IMR-90 (cell line): Measurements from ENCODE around the gene OGA. TPM values are rescaled to one million over a fixed set of nuclear protein-coding genes. Genes with fewer than 3 reads are reported as not detected.
A peak's percentile ranks its signal among the peaks of the same experiment; 100 is the strongest.

ENCODE experiments used
- ATAC-seq: fragments of 200-7000 bp; cut with Tn5 transposase; 2 replicates; pipeline ENCODE4 v1.9.1; 2020; ENCODE audit warnings: low read depth, mild to moderate bottlenecking, moderate library complexity
- BruUV-seq: library from RNA; stranded (reverse); fragments of 400-500 nt; replicated peaks from 2 replicates; lab custom pipeline; 2021; lab: Mats Ljungman, UMichigan
- CTCF ChIA-PET: fragments of 300-600 bp; formaldehyde crosslinking; extraction: SDS; loops from one replicate; lab custom pipeline; 2021; ENCODE audit warnings: antibody characterized with exemption; lab: Yijun Ruan, JAX
- POLR2A ChIA-PET: fragments of 300-600 bp; sonication (Branson Sonifier 250); formaldehyde crosslinking; loops from one replicate; lab custom pipeline; 2022; ENCODE audit warnings: antibody characterized with exemption; ENCODE audit not compliant: unreplicated experiment; lab: Charles Lee
- DNase-seq: peaks from one replicate; pipeline ENCODE4 v3.0.0; 2013
- H2AFZ ChIP-seq: replicated peaks from 2 replicates; pipeline ENCODE3; 2013; ENCODE audit warnings: low read length, mild to moderate bottlenecking; ENCODE audit not compliant: poor library complexity
- H2AK5ac ChIP-seq: 2 replicates; pipeline ENCODE4 v1.6.1; 2013; ENCODE audit warnings: low read depth, low read length, inconsistent platforms
- H2AK9ac ChIP-seq: replicated peaks from 2 replicates; pipeline ENCODE3; 2013; ENCODE audit warnings: mild to moderate bottlenecking, low read depth, low read length, moderate library complexity; ENCODE audit not compliant: poor library complexity
- H2BK120ac ChIP-seq: 2 replicates; pipeline ENCODE4 v1.6.1; 2013; ENCODE audit warnings: low read depth, low read length, inconsistent platforms
- H2BK15ac ChIP-seq: 3 replicates; pipeline ENCODE4 v1.6.1; 2013; ENCODE audit warnings: low read depth, low read length, inconsistent platforms
- H2BK20ac ChIP-seq: 2 replicates; pipeline ENCODE4 v1.6.1; 2013; ENCODE audit warnings: low read depth, mild to moderate bottlenecking, inconsistent platforms, low read length, moderate library complexity
- H2BK5ac ChIP-seq: 2 replicates; pipeline ENCODE4 v1.6.1; 2013; ENCODE audit warnings: mild to moderate bottlenecking, low read depth, low read length, inconsistent platforms; ENCODE audit not compliant: poor library complexity, severe bottlenecking
- H3K14ac ChIP-seq: replicated peaks from 2 replicates; pipeline ENCODE4 v1.6.1; 2013; ENCODE audit warnings: low read depth, low read length, inconsistent platforms
- H3K18ac ChIP-seq: 2 replicates; pipeline ENCODE4 v1.6.1; 2013; ENCODE audit warnings: low read depth, low read length, control low read depth
- H3K23ac ChIP-seq: 2 replicates; pipeline ENCODE4 v1.6.1; 2013; ENCODE audit warnings: low read depth, low read length, inconsistent platforms
- H3K27ac ChIP-seq: 2 replicates; pipeline ENCODE4 v1.5.1; 2013; ENCODE audit warnings: mild to moderate bottlenecking, control low read depth, low read length; ENCODE audit not compliant: insufficient read depth
- H3K27me3 ChIP-seq: 2 replicates; pipeline ENCODE4 v1.6.1; 2013; ENCODE audit warnings: low read length; ENCODE audit not compliant: control insufficient read depth, insufficient read depth
- H3K36me3 ChIP-seq: 2 replicates; pipeline ENCODE4 v1.6.1; 2013; ENCODE audit warnings: low read length, mixed read lengths; ENCODE audit not compliant: control insufficient read depth, insufficient read depth
- H3K4ac ChIP-seq: 2 replicates; pipeline ENCODE4 v1.6.1; 2013; ENCODE audit warnings: low read depth, low read length, inconsistent platforms
- H3K4me1 ChIP-seq: 2 replicates; pipeline ENCODE4 v1.6.1; 2013; ENCODE audit warnings: low read length, mixed read lengths; ENCODE audit not compliant: control insufficient read depth, insufficient read depth
- H3K4me2 ChIP-seq: 2 replicates; pipeline ENCODE4 v1.6.1; 2013; ENCODE audit warnings: low read depth, mild to moderate bottlenecking, control low read depth, low read length, moderate library complexity
- H3K4me3 ChIP-seq: 2 replicates; pipeline ENCODE4 v1.5.1; 2013; ENCODE audit warnings: low read depth, mild to moderate bottlenecking, control low read depth, low read length, moderate library complexity; ENCODE audit not compliant: insufficient read depth
- H3K56ac ChIP-seq: 2 replicates; pipeline ENCODE4 v1.6.1; 2013; ENCODE audit warnings: low read length, inconsistent platforms; ENCODE audit not compliant: insufficient read depth; ENCODE audit errors: extremely low read depth
- H3K79me1 ChIP-seq, 2 experiments: 2 replicates each; pipeline ENCODE4 v1.6.1; 2013; ENCODE audit warnings: low read length in 2 of 2, inconsistent platforms in 1 of 2, low read depth in 1 of 2
- H3K9ac ChIP-seq: 2 replicates; pipeline ENCODE4 v1.6.1; 2013; ENCODE audit warnings: low read depth, low read length, control low read depth
- H3K9me1 ChIP-seq: 2 replicates; pipeline ENCODE4 v1.6.1; 2013; ENCODE audit warnings: low read length, inconsistent platforms; ENCODE audit not compliant: insufficient read depth
- H3K9me3 ChIP-seq: 2 replicates; pipeline ENCODE4 v1.6.1; 2013; ENCODE audit warnings: low read length; ENCODE audit not compliant: control insufficient read depth, insufficient read depth
- H4K20me1 ChIP-seq: 2 replicates; pipeline ENCODE4 v1.6.1; 2013; ENCODE audit warnings: low read length, inconsistent platforms; ENCODE audit not compliant: insufficient read depth
- H4K5ac ChIP-seq: 2 replicates; pipeline ENCODE4 v1.6.1; 2013; ENCODE audit warnings: mild to moderate bottlenecking, low read depth, low read length, control low read depth
- H4K8ac ChIP-seq, 2 experiments: 2 replicates each; pipeline ENCODE4 v1.6.1; 2013; ENCODE audit warnings: low read depth in 2 of 2, low read length in 2 of 2, control low read depth in 1 of 2, inconsistent platforms in 1 of 2
- H4K91ac ChIP-seq: 2 replicates; pipeline ENCODE4 v1.6.1; 2013; ENCODE audit warnings: low read depth, low read length, inconsistent platforms; ENCODE audit not compliant: insufficient read depth
- BHLHE40 ChIP-seq: fragments of 150-350 bp; IDR thresholded peaks from 2 replicates; pipeline ENCODE4 v1.6.1; 2016; ENCODE audit warnings: mild to moderate bottlenecking, low read depth, low read length
- CEBPB ChIP-seq: IDR thresholded peaks from 2 replicates; pipeline ENCODE4 v1.6.1; 2012; ENCODE audit warnings: low read depth, low read length, improper control_type of control experiment
- CHD1 ChIP-seq: IDR thresholded peaks from 2 replicates; pipeline ENCODE4 v1.6.1; 2012; ENCODE audit warnings: low read depth, low read length, improper control_type of control experiment
- CTCF ChIP-seq: conservative IDR thresholded peaks from 2 replicates; pipeline ENCODE4 v1.5.1; 2012; ENCODE audit warnings: mild to moderate bottlenecking, low read depth, low read length, improper control_type of control experiment
- ELK1 ChIP-seq: fragments of 150-350 bp; IDR thresholded peaks from 2 replicates; pipeline ENCODE4 v1.6.1; 2016; ENCODE audit warnings: low read depth, mild to moderate bottlenecking, low read length, moderate library complexity, borderline replicate concordance
- FOS ChIP-seq: fragments of 150-350 bp; IDR thresholded peaks from 2 replicates; pipeline ENCODE4 v1.6.1; 2016; ENCODE audit warnings: low read depth, low read length
- MAFK ChIP-seq: IDR thresholded peaks from 2 replicates; pipeline ENCODE4 v1.6.1; 2012; ENCODE audit warnings: low read depth, low read length, improper control_type of control experiment
- MAZ ChIP-seq: IDR thresholded peaks from 2 replicates; pipeline ENCODE4 v1.6.1; 2012; ENCODE audit warnings: low read depth, mild to moderate bottlenecking, low read length, improper control_type of control experiment, moderate library complexity, borderline replicate concordance
- MXI1 ChIP-seq: IDR thresholded peaks from 2 replicates; pipeline ENCODE4 v1.6.1; 2012; ENCODE audit warnings: low read depth, mild to moderate bottlenecking, low read length, moderate library complexity, borderline replicate concordance
- NFE2L2 ChIP-seq: fragments of 150-350 bp; IDR thresholded peaks from 2 replicates; pipeline ENCODE4 v1.6.1; 2016; ENCODE audit warnings: low read depth, mild to moderate bottlenecking, low read length
- POLR2A ChIP-seq: IDR thresholded peaks from 2 replicates; pipeline ENCODE4 v1.6.1; 2012; ENCODE audit warnings: mild to moderate bottlenecking, low read depth, low read length
- RAD21 ChIP-seq: IDR thresholded peaks from 2 replicates; pipeline ENCODE4 v1.6.1; 2012; ENCODE audit warnings: low read length, improper control_type of control experiment
- RCOR1 ChIP-seq: IDR thresholded peaks from 2 replicates; pipeline ENCODE4 v1.6.1; 2012; ENCODE audit warnings: mild to moderate bottlenecking, low read length, improper control_type of control experiment; ENCODE audit not compliant: insufficient replicate concordance
- RFX5 ChIP-seq: IDR thresholded peaks from 2 replicates; pipeline ENCODE4 v1.8.0; 2012; ENCODE audit warnings: low read depth, mild to moderate bottlenecking, low read length, moderate library complexity
- SMC3 ChIP-seq: fragments of 150-350 bp; IDR thresholded peaks from 2 replicates; pipeline ENCODE4 v1.6.1; 2016; ENCODE audit warnings: low read depth, mild to moderate bottlenecking, antibody characterized with exemption, low read length, moderate library complexity
- USF2 ChIP-seq: fragments of 150-350 bp; IDR thresholded peaks from 2 replicates; pipeline ENCODE4 v1.6.1; 2017; ENCODE audit warnings: mild to moderate bottlenecking, antibody characterized with exemption, low read length, low read depth
- WGBS, 2 experiments: methylation state at CpG; one replicate each; pipeline versions ENCODE4 v1.1.5 to v1.1.7; 2013; ENCODE audit warnings: missing lambda C conversion rate in 2 of 2; ENCODE audit not compliant: insufficient read length in 1 of 2; ENCODE audit errors: extremely low coverage in 2 of 2; 5-methylcytosine and 5-hydroxymethylcytosine counted together
- dilution Hi-C: fragments of 300-500 bp; cut with HindIII; formaldehyde crosslinking; loops from one replicate; pipeline ENCODE4 v1.14.3; 2018; ENCODE audit warnings: low sequenced_read_pairs; ENCODE audit not compliant: unreplicated experiment
- in situ Hi-C: fragments of 300-500 bp; cut with MboI; formaldehyde crosslinking; loops from 3 replicates; pipeline ENCODE4 v1.14.3; 2019; ENCODE audit warnings: low sequenced_read_pairs, inconsistent platforms, mixed read lengths
- intact Hi-C: fragments of 100-400 bp; cut with micrococcal nuclease; formaldehyde crosslinking; loops from 2 replicates; pipeline ENCODE4 v1.10.0; 2022
- polyA plus RNA-seq, 3 experiments: library from polyadenylated mRNA; depleted of rRNA; stranded (reverse); fragments of >200 nt; gene quantifications; 2 replicates each; pipeline ENCODE4 v1.2.3, GENCODE V29; 2012; ENCODE audit warnings: low replicate concordance in 1 of 3
- total RNA-seq: library from RNA; depleted of rRNA; stranded (reverse); fragments of >200 nt; gene quantifications from 2 replicates; pipeline ENCODE4 v1.2.3, GENCODE V29; 2012

OGA gene
- total and polyA plus RNA-seq, 2 of the 4 experiments (the other 2 are of a cell fraction): 42.5 to 62.9 TPM

- CTCF ChIA-PET: no interaction called here
- no peaks in the 10 kb centered on the region for H3K4me1 ChIP-seq
- intact Hi-C loops: no loop called here
Measured at GRCh38 chr10:101760510-101760909, 57.7 kb downstream of the OGA start.

More at GRCh38 chr10:101760510-101760909, 57.7 kb downstream of the OGA start:
- H2BK5ac ChIP-seq: no peak overlapping the region
- H3K4ac ChIP-seq: no peak overlapping the region
- no peak for TF ChIP-seq MXI1
- no peak for TF ChIP-seq RFX5
- TF ChIP-seq RAD21: no peak
- TF ChIP-seq POLR2A: no peak
- no peak for TF ChIP-seq RCOR1
- TF ChIP-seq FOS: no peak
- TF ChIP-seq NFE2L2: no peak
- no peak for TF ChIP-seq ELK1
- no peak for TF ChIP-seq BHLHE40
- no peak for TF ChIP-seq MAZ
- no peak for TF ChIP-seq CHD1
- no peak for TF ChIP-seq CEBPB
- no peak for TF ChIP-seq USF2
- TF ChIP-seq MAFK: no peak
- TF ChIP-seq CTCF: no peak
- no peak for TF ChIP-seq SMC3
- ATAC-seq: peak; percentile 59
- no peak for DNase-seq
- H3K18ac ChIP-seq: no peak overlapping the region
- no peak overlapping the region for H3K27ac ChIP-seq
- no TSS peak for BruUV-seq
- no peak overlapping the region for H3K9ac ChIP-seq
- H2AFZ ChIP-seq: no peak overlapping the region
- POLR2A ChIA-PET: no interaction called here
- H2BK20ac ChIP-seq: no peak overlapping the region
- dilution Hi-C loops (no loop called here), in situ Hi-C loops (no loop called here)
- H3K27me3 ChIP-seq: peaks cover 79% of the 10 kb centered on the region
- H3K14ac ChIP-seq: no peak overlapping the region
- no peaks in the 10 kb centered on the region for H3K36me3 ChIP-seq
- no peak overlapping the region for H3K23ac ChIP-seq
- no peak overlapping the region for H2AK9ac ChIP-seq
- H4K91ac ChIP-seq: no peak overlapping the region
- H2BK120ac ChIP-seq: no peak overlapping the region
- no peaks in the 10 kb centered on the region for H3K79me1 ChIP-seq
- H3K9me1 ChIP-seq: no peaks in the 10 kb centered on the region; the same call in 1 of the 2 replicates
- H2AK5ac ChIP-seq: no peak overlapping the region
- H2BK15ac ChIP-seq: no peak overlapping the region
- no peak overlapping the region for H3K56ac ChIP-seq
- 20% methylated on average over 1 of the region's 3 CpGs; no CpG with 5 or more reads in 1 of the 2 experiments for WGBS, 2 experiments
- H4K20me1 ChIP-seq: no peaks in the 10 kb centered on the region
- no peak overlapping the region for H4K5ac ChIP-seq
- H4K8ac ChIP-seq: no peak overlapping the region
- no peak overlapping the region for H3K4me3 ChIP-seq
- H3K9me3 ChIP-seq: no peaks in the 10 kb centered on the region
- H3K4me2 ChIP-seq: no peak overlapping the region
